C4-2B (cell line): ENCODE results near the gene FGF12.

Experiments used
- CTCF ChIP-seq: fragments of 450-650 bp; conservative IDR thresholded peaks from 2 replicates; pipeline ENCODE4 v1.5.1; 2017; ENCODE audit warnings: mild to moderate bottlenecking
- ZFX ChIP-seq: fragments of 450-650 bp; IDR thresholded peaks from 2 replicates; pipeline ENCODE4 v1.6.1; 2017

- TF ChIP-seq CTCF (no peak), ZFX (no peak)
These were observed 75.4 kb downstream of the FGF12 start for GRCh38 chr3:192651836-192652512.
